GM13977 (cell line): ENCODE results near the gene CDK6.

Experiments
- DNase-seq: peaks from one replicate; pipeline ENCODE4 v3.0.0; 2012; ENCODE audit warnings: low spot score
- CTCF ChIP-seq: IDR thresholded peaks from 2 replicates; pipeline ENCODE4 v1.5.1; 2012; ENCODE audit warnings: mild to moderate bottlenecking, control low read depth; ENCODE audit not compliant: insufficient read depth; ENCODE audit errors: extremely low read depth, missing control alignments
- in situ Hi-C: fragments of 300-500 bp; cut with MboI; formaldehyde crosslinking; loops from one replicate; pipeline ENCODE4 v1.12.0; 2022; ENCODE audit warnings: low sequenced_read_pairs, low pct_unique_long_range_greater_than_20kb, mixed read lengths, inconsistent platforms; ENCODE audit not compliant: unreplicated experiment

CDK6 gene

DNA sequence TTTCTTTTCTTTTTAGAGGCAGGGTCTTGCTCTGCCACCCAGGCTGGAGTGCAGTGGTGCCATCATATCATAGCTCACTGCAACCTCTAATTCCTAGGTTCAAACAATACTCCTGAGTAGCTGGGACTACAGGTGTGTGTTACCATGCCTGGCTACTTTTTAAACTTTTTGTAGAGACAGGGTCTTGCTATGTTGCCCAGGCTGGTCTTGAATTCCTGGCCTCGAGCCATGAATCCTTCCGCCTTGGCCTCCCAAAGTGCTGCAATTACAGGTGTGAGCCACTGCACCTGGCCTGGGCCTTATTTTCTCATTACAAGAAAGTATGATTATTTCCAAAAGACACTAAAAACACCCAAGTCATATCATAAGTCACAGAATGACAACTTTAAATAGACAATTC lies 106.6 kb downstream of the CDK6 start:
- no peak for DNase-seq
- TF ChIP-seq CTCF: no peak
- in situ Hi-C loops: no loop called here

DNA sequence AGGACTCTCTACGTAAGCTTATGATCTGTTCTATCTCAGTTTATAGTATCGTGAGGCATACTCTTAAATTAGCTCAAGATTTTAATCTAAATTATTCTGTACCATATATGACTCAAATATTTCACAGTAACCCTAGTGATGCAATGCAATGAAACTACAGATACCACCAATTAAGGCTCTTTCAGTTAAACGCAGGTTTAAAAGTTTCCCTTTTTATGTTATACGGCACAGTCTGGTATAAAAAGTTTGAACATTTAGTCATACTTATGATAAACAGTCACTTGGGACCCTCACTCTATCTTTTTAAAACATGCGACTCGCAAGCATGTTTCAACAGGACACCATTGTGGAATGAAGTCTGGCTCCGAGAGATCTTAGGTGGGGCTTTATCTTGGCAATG lies 107.2 kb downstream of the CDK6 start:
- DNase-seq: no peak
- no peak for TF ChIP-seq CTCF
- in situ Hi-C loops: no loop called here

DNA sequence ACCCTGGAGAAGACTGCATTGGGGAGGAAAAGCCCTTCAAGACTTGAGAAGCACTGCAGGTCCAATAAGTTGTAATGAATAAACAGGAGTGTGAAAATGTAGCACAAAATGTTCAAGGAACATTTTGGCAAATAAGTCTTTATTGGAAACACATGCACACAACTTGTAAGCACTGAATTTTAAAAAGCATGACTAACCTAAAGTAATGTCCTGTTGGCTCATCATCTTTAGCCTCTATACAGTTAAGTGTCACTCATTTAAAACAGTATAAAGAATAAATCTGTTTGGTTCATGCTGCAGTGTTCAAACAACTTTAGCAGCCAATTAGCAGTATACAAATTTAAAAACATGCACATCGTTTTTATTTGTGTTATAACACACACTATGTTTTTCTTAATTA lies 108.6 kb downstream of the CDK6 start:
- DNase-seq: no peak
- in situ Hi-C loops: no loop called here
- no peak for TF ChIP-seq CTCF

- in situ Hi-C loops: no loop called here
- no peak for TF ChIP-seq CTCF
- DNase-seq: no peak
Observed at GRCh38 chr7:92725161-92725925, 111.0 kb downstream of the CDK6 start.

DNA sequence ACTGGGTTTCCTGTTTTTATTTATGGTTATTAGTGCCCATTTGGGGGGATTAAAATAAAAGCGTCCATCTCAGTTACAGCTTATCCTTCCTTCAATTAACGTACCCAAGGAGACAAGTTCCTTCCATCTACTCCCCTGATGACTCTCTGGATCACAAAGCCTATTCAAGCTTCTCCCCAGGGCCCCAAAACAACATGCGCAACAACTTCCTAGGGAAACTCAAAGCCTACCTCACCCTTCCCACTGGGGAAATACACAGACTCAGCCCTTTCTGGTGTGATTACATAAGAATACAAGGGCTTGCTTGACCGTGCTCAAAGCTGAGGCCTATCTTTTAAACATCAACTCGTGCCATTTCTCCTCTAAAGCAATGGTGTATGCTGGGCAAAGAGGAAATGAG lies 112.4 kb downstream of the CDK6 start:
- no peak for TF ChIP-seq CTCF
- no peak for DNase-seq
- in situ Hi-C loops: no loop called here

GRCh38 chr7:92723205-92723604 lies 113.2 kb downstream of the CDK6 start:
- DNase-seq: no peak
- in situ Hi-C loops: no loop called here
- no peak for TF ChIP-seq CTCF

- in situ Hi-C loops: no loop called here
- TF ChIP-seq CTCF: no peak
- DNase-seq: no peak
Observed at GRCh38 chr7:92722541-92722940, 113.8 kb downstream of the CDK6 start.
